GM18498 (cell line): ENCODE results near the gene KRT72.

Experiments used
- ATAC-seq: cut with Tn5 transposase; IDR thresholded peaks from one replicate; pipeline ENCODE4 v1.9.1; 2021; ENCODE audit warnings: mild to moderate bottlenecking, moderate library complexity; ENCODE audit not compliant: unreplicated experiment

The KRT72 gene

GRCh38 chr12:52580496-52580895, 20.8 kb downstream of the KRT72 start:
- no peak for ATAC-seq

GRCh38 chr12:52579468-52580465, 21.5 kb downstream of the KRT72 start:
- no peak for ATAC-seq

GRCh38 chr12:52578469-52578868, 22.8 kb downstream of the KRT72 start:
- no peak for ATAC-seq

GRCh38 chr12:52577316-52577715, 23.9 kb downstream of the KRT72 start:
- no peak for ATAC-seq

- no peak for ATAC-seq
Observed at GRCh38 chr12:52575948-52576347, 25.3 kb downstream of the KRT72 start.

- ATAC-seq: no peak
Observed at GRCh38 chr12:52575256-52575655, 26.0 kb downstream of the KRT72 start.

- ATAC-seq: no peak
Observed at GRCh38 chr12:52573743-52574142, 27.5 kb downstream of the KRT72 start, which contains the start of gene KRT74. Gene KRT74 (minus strand): TSS chr12:52573843. CDS start chr12:52573777, 66 bp downstream.

GRCh38 chr12:52573306-52573705, 28.0 kb downstream of the KRT72 start:
- no peak for ATAC-seq

- ATAC-seq: no peak
Observed at GRCh38 chr12:52570511-52570910, 30.8 kb downstream of the KRT72 start.

- ATAC-seq: no peak
Observed at GRCh38 chr12:52568111-52568510, 33.2 kb downstream of the KRT72 start.

- ATAC-seq: no peak
Observed at GRCh38 chr12:52566847-52567291, 34.4 kb downstream of the KRT72 start.

GRCh38 chr12:52564582-52564981, 36.7 kb downstream of the KRT72 start:
- no peak for ATAC-seq

GRCh38 chr12:52561880-52562449, 39.3 kb downstream of the KRT72 start:
- no peak for ATAC-seq

GRCh38 chr12:52559979-52560378, 41.3 kb downstream of the KRT72 start:
- no peak for ATAC-seq

GRCh38 chr12:52558781-52559445, 42.4 kb downstream of the KRT72 start:
- ATAC-seq: no peak

GRCh38 chr12:52557476-52557875, 43.8 kb downstream of the KRT72 start:
- ATAC-seq: no peak

- no peak for ATAC-seq
Observed at GRCh38 chr12:52555577-52555976, 45.7 kb downstream of the KRT72 start.

GRCh38 chr12:52552681-52553195, 48.5 kb downstream of the KRT72 start, which contains the start of gene KRT71:
Gene KRT71 (minus strand): TSS chr12:52553145. CDS start chr12:52553077, 68 bp downstream.
- no peak for ATAC-seq

GRCh38 chr12:52552055-52552454, 49.2 kb downstream of the KRT72 start:
- no peak for ATAC-seq

GRCh38 chr12:52551216-52551865, 49.9 kb downstream of the KRT72 start:
- ATAC-seq: no peak

- no peak for ATAC-seq
Observed at GRCh38 chr12:52546126-52546525, 55.1 kb downstream of the KRT72 start.
